Measurements from ENCODE around the gene GART. TPM values are rescaled to one million over a fixed set of nuclear protein-coding genes. Genes with fewer than 3 reads are reported as not detected.
"Not testable (repeated sequence)": the region's sequence is repeated elsewhere in the genome, so short reads cannot be mapped to it uniquely, and the experiment has no call there.

The GART gene
- total RNA-seq, 1 donor from 2014 or later = 103 TPM

DNA sequence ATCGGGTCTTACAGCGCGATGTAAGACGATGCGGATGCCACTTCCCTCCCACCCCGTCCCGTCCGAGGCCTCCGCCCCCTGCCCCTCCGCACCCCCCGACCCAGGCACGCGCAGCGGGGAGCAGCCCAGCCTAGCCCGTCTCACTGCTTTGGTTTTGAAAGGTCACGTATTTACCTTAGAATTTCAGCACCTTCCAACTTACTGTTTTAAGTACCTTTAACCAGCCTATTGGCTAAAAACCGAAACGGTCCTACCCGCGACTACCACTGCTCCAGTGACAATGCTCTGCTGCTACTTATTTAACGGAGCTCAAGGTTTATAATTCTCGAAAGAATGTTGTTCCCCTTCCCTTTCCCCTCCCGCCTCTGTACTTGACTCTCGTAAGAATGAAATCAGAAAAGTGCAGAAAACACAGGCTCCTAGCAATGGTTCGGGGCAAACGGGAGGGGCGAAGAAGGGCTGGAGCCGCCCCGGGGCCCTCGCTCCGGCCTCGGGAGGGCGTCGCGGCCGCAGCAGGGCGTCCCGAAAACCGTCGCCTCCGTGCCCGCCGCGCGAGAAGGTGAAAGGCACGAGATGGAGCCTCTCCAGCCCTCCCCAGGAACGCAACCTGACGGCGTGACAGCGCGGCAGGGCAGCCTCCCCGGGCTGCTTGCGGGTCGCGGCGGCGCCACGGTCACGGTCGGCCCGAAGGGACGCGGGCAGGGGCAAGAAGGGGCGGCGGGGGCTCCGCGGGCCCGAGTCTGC, 62.8 kb downstream of the GART start:
- no peaks in the 10 kb centered on the region for H3K36me3 ChIP-seq (ENCODE audit: control insufficient read depth, insufficient read depth, low read length)
- no peaks in the 10 kb centered on the region for H3K27me3 ChIP-seq (ENCODE audit: control insufficient read depth, insufficient read depth, low read length)
- TF ChIP-seq, protein P1, sequence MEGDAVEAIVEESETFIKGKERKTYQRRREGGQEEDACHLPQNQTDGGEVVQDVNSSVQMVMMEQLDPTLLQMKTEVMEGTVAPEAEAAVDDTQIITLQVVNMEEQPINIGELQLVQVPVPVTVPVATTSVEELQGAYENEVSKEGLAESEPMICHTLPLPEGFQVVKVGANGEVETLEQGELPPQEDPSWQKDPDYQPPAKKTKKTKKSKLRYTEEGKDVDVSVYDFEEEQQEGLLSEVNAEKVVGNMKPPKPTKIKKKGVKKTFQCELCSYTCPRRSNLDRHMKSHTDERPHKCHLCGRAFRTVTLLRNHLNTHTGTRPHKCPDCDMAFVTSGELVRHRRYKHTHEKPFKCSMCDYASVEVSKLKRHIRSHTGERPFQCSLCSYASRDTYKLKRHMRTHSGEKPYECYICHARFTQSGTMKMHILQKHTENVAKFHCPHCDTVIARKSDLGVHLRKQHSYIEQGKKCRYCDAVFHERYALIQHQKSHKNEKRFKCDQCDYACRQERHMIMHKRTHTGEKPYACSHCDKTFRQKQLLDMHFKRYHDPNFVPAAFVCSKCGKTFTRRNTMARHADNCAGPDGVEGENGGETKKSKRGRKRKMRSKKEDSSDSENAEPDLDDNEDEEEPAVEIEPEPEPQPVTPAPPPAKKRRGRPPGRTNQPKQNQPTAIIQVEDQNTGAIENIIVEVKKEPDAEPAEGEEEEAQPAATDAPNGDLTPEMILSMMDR (IDR thresholded peaks at IDR 0.05; ENCODE audit: insufficient read depth, low read length, severe bottlenecking) = peak; percentile 21
- H3K4me3 ChIP-seq (ENCODE audit: low read depth, low read length) = peak overlapping the region; percentile 62
- DNase-seq (ENCODE audit: low read depth) (peak; percentile 25), FAIRE-seq (no peak)

DNA sequence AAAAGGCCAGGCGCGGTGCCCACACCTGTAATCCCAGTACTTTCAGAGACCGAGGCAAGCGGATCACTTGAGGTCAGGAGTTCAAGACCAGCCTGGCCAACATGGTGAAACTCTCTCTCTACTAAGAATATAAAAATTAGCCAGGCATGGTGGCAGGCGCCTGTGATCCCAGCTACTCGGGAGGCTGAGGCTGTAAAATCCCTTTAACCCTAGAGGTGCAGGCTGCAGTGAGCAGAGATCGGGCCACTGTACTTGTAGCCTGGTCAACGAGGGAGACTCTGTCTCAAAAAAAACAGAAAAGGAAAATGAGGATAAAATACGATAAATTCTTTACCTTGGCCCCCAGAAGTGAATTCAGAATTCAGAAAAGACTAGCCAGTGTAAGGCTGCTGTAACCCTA, 63.7 kb downstream of the GART start:
- no peak for FAIRE-seq
- TF ChIP-seq, protein P1 (IDR thresholded peaks at IDR 0.05; ENCODE audit: insufficient read depth, low read length, severe bottlenecking) = no peak
- peak overlapping the region; percentile 62 for H3K4me3 ChIP-seq (ENCODE audit: low read depth, low read length)

DNA sequence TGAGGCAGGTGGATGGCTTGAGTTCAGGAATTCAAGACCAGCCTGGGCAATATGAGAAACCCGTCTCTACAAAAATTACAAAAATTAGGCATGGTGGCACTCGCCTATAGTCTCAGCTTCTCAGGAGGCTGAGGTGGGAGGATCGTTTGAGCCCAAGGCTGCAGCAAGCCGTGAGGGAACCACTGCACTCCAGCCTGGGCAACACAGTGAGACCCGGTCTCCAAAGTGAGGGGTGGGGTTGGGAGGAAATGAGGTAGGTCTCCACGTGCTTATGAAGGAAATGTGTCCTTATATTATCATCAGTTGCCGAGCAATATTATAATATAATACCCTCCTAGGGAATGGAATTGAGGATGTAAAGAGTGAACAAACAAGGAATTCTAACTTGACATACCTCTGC, 64.9 kb downstream of the GART start:
- no peak for DNase-seq (ENCODE audit: low read depth)
- FAIRE-seq = no peak
- no peaks in the 10 kb centered on the region for H3K36me3 ChIP-seq (ENCODE audit: control insufficient read depth, insufficient read depth, low read length)
- no peak overlapping the region for H3K4me3 ChIP-seq (ENCODE audit: low read depth, low read length)
- TF ChIP-seq, protein P1 (IDR thresholded peaks at IDR 0.05; ENCODE audit: insufficient read depth, low read length, severe bottlenecking) = no peak
- H3K27me3 ChIP-seq (ENCODE audit: control insufficient read depth, insufficient read depth, low read length) = no peaks in the 10 kb centered on the region

More for the DNA sequence above, 63.7 kb downstream of the GART start:
- DNase-seq (ENCODE audit: low read depth) = no peak
- Histone ChIP-seq H3K27me3 (ENCODE audit: control insufficient read depth, insufficient read depth, low read length) (no peaks in the 10 kb centered on the region), H3K36me3 (ENCODE audit: control insufficient read depth, insufficient read depth, low read length) (no peaks in the 10 kb centered on the region)

DNA sequence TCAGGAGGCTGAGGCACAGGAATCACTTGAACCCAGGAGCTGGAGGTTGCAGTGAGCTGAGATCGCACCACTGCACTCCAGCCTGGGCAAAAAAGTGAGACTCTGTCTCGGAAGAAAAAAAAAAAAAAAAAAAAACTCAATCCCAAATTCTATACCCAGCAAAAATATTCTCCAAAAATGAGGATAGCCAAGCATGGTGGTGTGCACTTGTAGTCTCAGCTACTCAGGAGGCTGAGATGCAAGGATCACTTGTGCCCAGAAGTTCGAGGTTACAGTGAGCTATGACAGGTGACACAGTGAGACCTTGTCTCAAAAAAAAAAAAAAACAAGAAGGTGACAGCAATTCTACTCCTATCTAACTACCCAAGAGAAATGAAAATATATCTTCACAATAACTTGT, 68.6 kb downstream of the GART start:
- Histone ChIP-seq H3K27me3 (ENCODE audit: control insufficient read depth, insufficient read depth, low read length) (no peaks in the 10 kb centered on the region), H3K36me3 (ENCODE audit: control insufficient read depth, insufficient read depth, low read length) (no peaks in the 10 kb centered on the region), H3K4me3 (ENCODE audit: low read depth, low read length) (no peak overlapping the region)
- no peak for DNase-seq (ENCODE audit: low read depth)
- TF ChIP-seq, protein P1 (IDR thresholded peaks at IDR 0.05; ENCODE audit: insufficient read depth, low read length, severe bottlenecking) = no peak
- FAIRE-seq = no peak

DNA sequence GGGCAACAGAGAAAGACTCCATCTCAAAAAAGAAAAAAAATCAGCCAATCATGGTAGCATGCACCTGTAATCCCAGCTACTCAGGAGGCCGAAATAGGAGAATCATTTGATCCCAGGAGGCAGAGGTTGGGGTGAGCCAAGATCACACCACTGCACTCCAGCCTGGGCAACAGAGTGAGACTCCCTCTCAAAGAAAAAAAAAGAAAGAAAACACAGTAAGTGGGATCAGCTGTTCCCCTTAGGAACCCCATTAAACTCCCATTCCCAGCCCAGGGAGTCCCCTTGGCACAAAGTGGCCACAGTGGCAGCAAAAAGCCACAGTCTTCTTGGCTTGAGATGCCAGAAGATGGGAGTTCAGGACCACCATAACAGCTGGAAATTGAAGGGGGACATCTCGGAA, 71.2 kb downstream of the GART start:
- DNase-seq (ENCODE audit: low read depth) = no peak
- no peaks in the 10 kb centered on the region for H3K27me3 ChIP-seq (ENCODE audit: control insufficient read depth, insufficient read depth, low read length)
- no peaks in the 10 kb centered on the region for H3K36me3 ChIP-seq (ENCODE audit: control insufficient read depth, insufficient read depth, low read length)
- FAIRE-seq = no peak
- TF ChIP-seq, protein P1 (IDR thresholded peaks at IDR 0.05; ENCODE audit: insufficient read depth, low read length, severe bottlenecking) = no peak
- H3K4me3 ChIP-seq (ENCODE audit: low read depth, low read length) = no peak overlapping the region

DNA sequence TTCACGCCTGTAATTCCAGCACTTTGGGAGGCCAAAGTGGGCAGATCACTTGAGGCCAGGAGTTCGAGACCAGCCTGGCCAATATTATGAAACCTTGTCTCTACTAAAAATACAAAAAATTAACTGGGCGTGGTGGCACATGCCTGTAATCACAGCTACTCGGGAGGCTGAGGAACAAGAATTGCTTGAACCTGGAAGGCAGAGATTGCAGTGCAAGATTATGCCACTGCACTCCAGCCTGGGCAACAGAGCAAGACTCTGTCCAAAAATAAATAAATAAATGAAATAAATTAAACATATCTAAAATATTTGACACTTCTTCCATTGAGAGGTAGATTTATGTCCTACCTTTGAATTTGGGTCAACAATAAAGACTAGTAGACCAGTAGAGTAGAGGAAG, 72.7 kb downstream of the GART start:
- not testable (repeated sequence) for H3K4me3 ChIP-seq (ENCODE audit: low read depth, low read length); FAIRE-seq; H3K36me3 ChIP-seq (ENCODE audit: control insufficient read depth, insufficient read depth, low read length); DNase-seq (ENCODE audit: low read depth); H3K27me3 ChIP-seq (ENCODE audit: control insufficient read depth, insufficient read depth, low read length)
